ENCODE data around the gene ST6GAL1.
A peak's percentile ranks its signal among the peaks of the same experiment; 100 is the strongest.
"Not testable (repeated sequence)": the region's sequence is repeated elsewhere in the genome, so short reads cannot be mapped to it uniquely, and the experiment has no call there.

ST6GAL1 gene

DNA sequence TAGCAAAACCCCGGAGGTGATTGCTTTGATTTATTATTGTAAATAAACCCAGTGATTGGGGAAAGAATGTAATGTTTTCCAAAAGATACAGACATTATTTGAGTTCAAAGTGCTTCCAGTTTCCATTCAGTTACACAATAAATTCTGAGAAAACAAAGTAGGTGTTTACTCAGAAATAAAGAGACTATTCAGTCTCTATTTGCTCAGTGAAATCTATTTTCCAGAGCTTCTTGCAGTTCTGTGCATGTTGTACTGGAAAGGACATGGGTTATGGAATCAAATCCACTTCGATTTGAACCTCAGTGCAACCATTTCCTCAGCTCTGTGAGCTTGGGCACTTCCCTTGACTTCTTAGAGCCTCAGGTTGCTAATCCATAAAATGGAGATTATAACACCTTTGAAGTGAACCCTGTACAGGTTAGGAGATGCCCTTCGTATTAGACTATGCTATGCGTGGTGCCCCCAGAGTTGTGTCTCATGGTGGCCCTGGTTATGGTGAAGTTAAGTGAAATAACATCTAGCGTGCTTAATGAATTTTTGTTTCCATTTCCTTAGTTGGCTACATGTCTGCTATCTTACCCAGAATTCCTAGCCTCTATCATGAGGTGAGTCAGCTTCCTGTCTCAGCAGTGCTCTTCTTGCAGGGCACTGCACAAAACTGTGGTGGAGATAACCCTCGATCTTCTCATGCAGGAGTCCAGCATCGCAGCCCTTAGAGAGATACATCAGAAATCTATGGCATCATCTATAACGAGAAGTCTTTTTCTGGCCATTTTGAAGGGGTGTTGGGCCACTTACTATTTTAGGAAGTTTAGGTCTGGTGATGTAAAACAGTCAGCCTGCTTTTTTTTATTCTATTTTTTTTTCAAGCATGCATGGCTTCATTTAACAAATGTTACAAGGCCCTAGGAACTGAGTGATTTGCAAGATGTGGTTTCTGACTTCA, 111.3 kb downstream of the ST6GAL1 start:
- Mint-ChIP-seq H3K27ac (peak overlapping the region; percentile 86), H3K27me3 (no peaks in the 10 kb centered on the region), H3K4me1 (peaks cover 84% of the 10 kb centered on the region), H3K4me3 (peak overlapping the region; percentile 66), H3K9me3 (no peaks in the 10 kb centered on the region), H3K36me3 (peaks cover 80% of the 10 kb centered on the region)
- ATAC-seq, result peak; percentile 84

GRCh38 chr3:187042346-187042745, 112.0 kb downstream of the ST6GAL1 start:
- Mint-ChIP-seq H3K4me3 (peak overlapping the region; percentile 66), H3K4me1 (peaks cover 85% of the 10 kb centered on the region), H3K27ac (peak overlapping the region; percentile 86), H3K27me3 (no peaks in the 10 kb centered on the region), H3K9me3 (no peaks in the 10 kb centered on the region), H3K36me3 (peaks cover 86% of the 10 kb centered on the region)
- ATAC-seq, result no peak

DNA sequence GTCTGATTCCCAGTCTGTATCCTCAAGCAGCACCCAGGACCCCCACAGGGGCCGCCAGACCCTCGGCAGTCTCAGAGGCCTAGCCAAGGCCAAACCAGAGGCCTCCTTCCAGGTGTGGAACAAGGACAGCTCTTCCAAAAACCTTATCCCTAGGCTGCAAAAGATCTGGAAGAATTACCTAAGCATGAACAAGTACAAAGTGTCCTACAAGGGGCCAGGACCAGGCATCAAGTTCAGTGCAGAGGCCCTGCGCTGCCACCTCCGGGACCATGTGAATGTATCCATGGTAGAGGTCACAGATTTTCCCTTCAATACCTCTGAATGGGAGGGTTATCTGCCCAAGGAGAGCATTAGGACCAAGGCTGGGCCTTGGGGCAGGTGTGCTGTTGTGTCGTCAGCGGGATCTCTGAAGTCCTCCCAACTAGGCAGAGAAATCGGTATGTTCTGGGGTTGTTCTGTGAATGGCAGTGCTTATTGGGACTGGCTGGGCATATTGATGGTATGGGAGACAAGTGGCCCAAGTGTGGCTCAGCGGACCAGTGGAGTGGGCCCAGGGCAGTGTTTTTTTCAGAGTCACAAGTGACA, 112.6 kb downstream of the ST6GAL1 start:
- H3K36me3 Mint-ChIP-seq, result peaks cover 91% of the 10 kb centered on the region

DNA sequence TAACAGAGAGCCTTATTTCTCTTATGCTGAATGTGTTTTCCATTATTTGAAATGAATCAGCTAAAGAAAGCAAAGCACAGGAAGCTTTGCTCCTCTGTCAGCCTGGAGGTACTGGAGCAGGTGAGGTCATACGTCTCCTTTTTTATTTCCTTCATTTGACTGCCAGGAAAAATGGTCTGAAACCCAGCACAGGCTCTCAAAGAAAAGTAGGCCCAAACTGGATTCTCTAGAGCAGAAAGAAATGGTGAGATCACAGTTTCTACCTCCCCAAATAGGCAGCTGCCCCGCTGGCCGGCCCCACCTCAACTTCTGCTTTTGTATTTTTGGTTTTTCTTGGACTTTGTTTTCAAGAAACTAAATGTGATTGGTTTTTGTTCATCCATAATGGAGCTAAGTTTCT, 113.9 kb downstream of the ST6GAL1 start:
- peaks cover 88% of the 10 kb centered on the region for H3K4me1 Mint-ChIP-seq
- peaks cover 90% of the 10 kb centered on the region for H3K36me3 Mint-ChIP-seq
- H3K9me3 Mint-ChIP-seq, result no peaks in the 10 kb centered on the region
- no peaks in the 10 kb centered on the region for H3K27me3 Mint-ChIP-seq
- peak overlapping the region; percentile 86 for H3K27ac Mint-ChIP-seq
- H3K4me3 Mint-ChIP-seq, result peak overlapping the region; percentile 42
- peak; percentile 90 for ATAC-seq

More for the DNA sequence above, 112.6 kb downstream of the ST6GAL1 start:
- Mint-ChIP-seq H3K27me3 (no peaks in the 10 kb centered on the region), H3K4me1 (peaks cover 87% of the 10 kb centered on the region), H3K9me3 (no peaks in the 10 kb centered on the region), H3K4me3 (peak overlapping the region; percentile 52), H3K27ac (peak overlapping the region; percentile 86)
- no peak for ATAC-seq

DNA sequence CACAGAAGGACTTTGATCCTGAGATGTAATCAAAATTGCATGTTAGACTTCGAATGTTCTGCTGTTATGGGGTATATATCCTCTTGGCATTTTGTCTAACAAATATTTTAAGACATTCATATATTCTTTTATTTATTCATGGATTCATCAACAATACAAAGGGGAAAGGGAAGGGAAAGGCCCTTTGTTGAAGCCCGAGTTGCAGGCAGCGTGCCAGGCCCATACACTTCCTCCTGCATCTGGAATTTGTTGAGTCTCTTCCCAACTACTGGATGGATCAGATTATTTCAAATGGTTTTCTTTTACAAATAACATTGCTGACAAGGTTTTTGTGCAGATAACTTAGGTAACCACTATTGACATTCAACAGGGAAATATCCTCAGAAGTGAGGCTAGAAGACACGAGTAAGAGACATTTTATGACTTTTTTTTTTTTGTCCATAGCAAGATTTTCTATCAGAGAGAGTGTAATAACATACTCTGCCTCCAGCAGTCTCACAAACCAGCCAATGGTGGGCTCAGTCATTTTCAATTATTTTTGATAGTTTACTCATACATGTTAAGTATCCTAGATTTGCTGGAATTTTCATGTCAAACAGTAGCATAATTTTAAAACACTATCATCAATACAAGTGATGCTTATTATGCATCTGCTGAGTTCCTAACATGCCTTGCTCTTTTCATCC, 114.7 kb downstream of the ST6GAL1 start:
- Mint-ChIP-seq H3K4me3 (no peak overlapping the region), H3K4me1 (peaks cover 88% of the 10 kb centered on the region), H3K9me3 (no peaks in the 10 kb centered on the region), H3K36me3 (peaks cover 90% of the 10 kb centered on the region), H3K27me3 (no peaks in the 10 kb centered on the region), H3K27ac (peak overlapping the region; percentile 86)
- no peak for ATAC-seq

DNA sequence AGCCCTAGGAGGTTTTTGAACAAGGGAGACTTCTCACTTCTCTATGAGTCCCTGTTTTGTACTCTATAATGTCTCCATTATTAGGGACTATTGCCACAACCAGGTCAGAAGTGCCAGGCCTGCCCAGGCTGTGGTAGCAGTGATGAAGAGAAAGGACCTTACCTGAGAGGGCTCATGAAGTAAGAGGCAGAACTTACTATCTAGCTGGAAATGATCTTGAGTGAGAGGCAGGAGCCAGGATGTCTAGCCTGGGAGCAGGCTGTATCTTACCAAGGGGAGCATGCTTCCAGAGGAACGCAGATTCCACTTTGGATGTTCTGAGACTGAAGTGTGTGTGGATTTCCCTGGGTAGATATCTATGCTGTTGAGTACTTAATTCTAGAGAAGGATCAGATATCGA, 115.7 kb downstream of the ST6GAL1 start:
- peak overlapping the region; percentile 16 for H3K4me3 Mint-ChIP-seq
- no peaks in the 10 kb centered on the region for H3K9me3 Mint-ChIP-seq
- H3K4me1 Mint-ChIP-seq, result peaks cover 82% of the 10 kb centered on the region
- peak overlapping the region; percentile 86 for H3K27ac Mint-ChIP-seq
- no peak for ATAC-seq
- peaks cover 90% of the 10 kb centered on the region for H3K36me3 Mint-ChIP-seq
- no peaks in the 10 kb centered on the region for H3K27me3 Mint-ChIP-seq

- Mint-ChIP-seq H3K9me3 (peaks cover 13% of the 10 kb centered on the region), H3K4me3 (no peak overlapping the region), H3K27me3 (no peaks in the 10 kb centered on the region), H3K4me1 (peaks cover 66% of the 10 kb centered on the region), H3K36me3 (peaks cover 95% of the 10 kb centered on the region), H3K27ac (peak overlapping the region; percentile 57)
- ATAC-seq, result no peak
Measured at GRCh38 chr3:187049462-187050101, 119.3 kb downstream of the ST6GAL1 start.

DNA sequence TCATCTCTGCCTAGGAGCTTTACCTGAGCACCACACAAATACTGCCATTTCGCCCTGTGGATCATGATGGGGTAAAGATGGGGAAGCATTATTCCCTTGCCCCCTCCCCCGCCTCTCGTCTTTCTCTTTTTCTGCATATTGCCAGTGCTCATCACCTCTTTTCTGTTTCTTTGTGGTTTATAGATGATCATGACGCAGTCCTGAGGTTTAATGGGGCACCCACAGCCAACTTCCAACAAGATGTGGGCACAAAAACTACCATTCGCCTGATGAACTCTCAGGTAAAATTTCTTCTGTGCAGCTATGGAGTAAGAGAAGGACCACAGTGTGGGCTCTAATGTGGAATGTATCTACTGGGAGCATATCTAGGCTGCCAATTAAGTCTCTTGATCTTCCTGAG, 120.7 kb downstream of the ST6GAL1 start:
- H3K4me3 Mint-ChIP-seq, result no peak overlapping the region
- peaks cover 67% of the 10 kb centered on the region for H3K4me1 Mint-ChIP-seq
- H3K27me3 Mint-ChIP-seq, result no peaks in the 10 kb centered on the region
- peaks cover 20% of the 10 kb centered on the region for H3K9me3 Mint-ChIP-seq
- peaks cover 97% of the 10 kb centered on the region for H3K36me3 Mint-ChIP-seq
- no peak for ATAC-seq
- no peak overlapping the region for H3K27ac Mint-ChIP-seq

DNA sequence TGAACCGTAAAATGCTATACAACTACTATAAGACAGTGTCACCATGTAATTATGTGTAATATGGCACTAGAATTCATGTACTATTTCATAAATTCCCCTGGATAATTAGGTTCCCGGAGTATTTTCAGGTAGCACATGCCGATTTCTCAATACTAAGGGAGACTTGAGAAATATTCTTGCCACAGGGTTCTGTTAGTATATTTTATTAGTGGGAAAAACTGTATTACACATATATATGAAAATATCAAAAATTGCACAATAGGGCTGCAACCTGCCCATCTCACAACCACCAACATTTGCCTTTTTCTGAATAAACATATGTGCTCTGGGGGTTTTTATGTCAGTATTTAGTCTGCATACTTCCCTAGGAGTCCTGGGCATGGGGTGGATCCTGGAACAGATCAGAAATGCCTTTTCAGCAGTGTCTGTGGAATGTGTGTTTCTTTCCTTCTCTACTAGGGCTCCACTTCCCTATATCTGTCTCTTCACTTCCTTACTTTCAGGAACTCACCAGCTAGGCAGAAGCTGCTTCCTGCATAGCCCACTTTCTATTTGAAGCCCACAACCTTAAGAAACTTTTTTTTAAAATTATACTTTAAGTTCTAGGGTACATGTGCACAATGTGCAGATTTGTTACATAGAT, 121.5 kb downstream of the ST6GAL1 start:
- H3K27me3 Mint-ChIP-seq, result no peaks in the 10 kb centered on the region
- peaks cover 65% of the 10 kb centered on the region for H3K4me1 Mint-ChIP-seq
- H3K36me3 Mint-ChIP-seq, result peaks cover 98% of the 10 kb centered on the region
- H3K9me3 Mint-ChIP-seq, result peaks cover 20% of the 10 kb centered on the region
- H3K27ac Mint-ChIP-seq, result no peak overlapping the region
- ATAC-seq, result no peak
- no peak overlapping the region for H3K4me3 Mint-ChIP-seq

- H3K4me1 Mint-ChIP-seq, result peaks cover 70% of the 10 kb centered on the region
- peaks cover 98% of the 10 kb centered on the region for H3K36me3 Mint-ChIP-seq
- not testable (repeated sequence) for H3K27me3 Mint-ChIP-seq, H3K4me3 Mint-ChIP-seq, ATAC-seq, H3K27ac Mint-ChIP-seq
- H3K9me3 Mint-ChIP-seq, result peaks cover 25% of the 10 kb centered on the region
Measured at GRCh38 chr3:187052427-187052826, 122.1 kb downstream of the ST6GAL1 start.

GRCh38 chr3:187054433-187054832, 124.1 kb downstream of the ST6GAL1 start:
- not testable (repeated sequence) for H3K27me3 Mint-ChIP-seq

GRCh38 chr3:187057803-187058202, 127.5 kb downstream of the ST6GAL1 start:
- peaks cover 21% of the 10 kb centered on the region for H3K9me3 Mint-ChIP-seq
- peaks cover 96% of the 10 kb centered on the region for H3K36me3 Mint-ChIP-seq
- H3K27me3 Mint-ChIP-seq, H3K27ac Mint-ChIP-seq, ATAC-seq, H3K4me3 Mint-ChIP-seq: not testable (repeated sequence)
- H3K4me1 Mint-ChIP-seq, result peaks cover 79% of the 10 kb centered on the region

More at GRCh38 chr3:187054433-187054832, 124.1 kb downstream of the ST6GAL1 start:
- Mint-ChIP-seq H3K9me3 (peaks cover 25% of the 10 kb centered on the region), H3K36me3 (peaks cover 100% of the 10 kb centered on the region), H3K27ac (peak overlapping the region; percentile 55), H3K4me1 (peaks cover 64% of the 10 kb centered on the region)
- not testable (repeated sequence) for H3K4me3 Mint-ChIP-seq, ATAC-seq

DNA sequence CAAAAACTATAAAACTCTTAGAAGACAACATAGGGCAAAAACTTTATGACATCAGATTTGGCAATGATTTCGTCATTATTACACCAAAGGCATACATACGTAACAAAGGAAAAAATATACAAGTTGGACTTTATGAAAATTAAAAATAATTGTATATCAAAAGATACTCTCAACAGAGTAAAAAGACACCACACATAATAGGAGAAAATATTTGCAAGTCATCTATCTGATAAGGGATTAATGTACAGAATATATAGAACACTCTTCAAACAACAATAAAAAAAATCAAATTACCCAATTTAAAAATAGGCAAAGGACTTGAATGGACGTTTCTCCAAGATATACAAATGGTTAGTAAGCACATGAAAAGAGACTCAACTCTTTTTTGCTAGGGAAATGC, 131.4 kb downstream of the ST6GAL1 start:
- ATAC-seq, result no peak
- Mint-ChIP-seq H3K27ac (no peak overlapping the region), H3K27me3 (no peaks in the 10 kb centered on the region), H3K9me3 (peaks cover 5% of the 10 kb centered on the region), H3K36me3 (peaks cover 80% of the 10 kb centered on the region), H3K4me1 (peaks cover 87% of the 10 kb centered on the region), H3K4me3 (no peak overlapping the region)

DNA sequence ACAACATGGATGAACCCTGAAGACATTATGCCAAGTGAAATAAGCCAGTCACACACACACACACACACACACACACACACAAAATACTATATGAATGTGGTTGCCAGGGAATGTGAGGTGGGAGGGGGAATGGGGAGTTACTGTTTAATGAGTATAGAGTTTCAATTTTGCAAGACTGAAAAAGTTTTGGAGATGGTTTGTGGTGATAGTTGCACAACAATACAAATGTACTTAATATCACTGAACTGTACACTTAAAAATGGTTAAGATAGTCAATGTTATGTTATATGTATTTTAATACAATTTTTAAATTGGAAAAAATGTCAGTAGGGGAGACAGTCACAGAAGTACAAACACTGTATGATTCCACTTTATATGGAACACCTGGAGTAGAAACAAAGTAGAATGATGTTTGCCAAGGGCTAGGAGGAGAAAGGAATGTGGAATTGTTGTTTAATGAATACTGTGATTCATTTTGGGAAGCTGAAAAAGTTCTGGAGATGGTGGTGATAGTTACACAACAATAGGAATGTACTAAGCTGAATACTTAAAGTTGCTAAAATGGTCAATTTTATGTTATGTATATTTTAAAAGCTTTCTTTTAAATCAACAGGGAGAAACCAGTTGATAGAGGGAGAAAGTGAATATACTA, 132.3 kb downstream of the ST6GAL1 start:
- no peaks in the 10 kb centered on the region for H3K9me3 Mint-ChIP-seq
- H3K27me3 Mint-ChIP-seq, result no peaks in the 10 kb centered on the region
- peak overlapping the region; percentile 16 for H3K4me3 Mint-ChIP-seq
- ATAC-seq, result no peak
- H3K4me1 Mint-ChIP-seq, result peaks cover 88% of the 10 kb centered on the region
- H3K27ac Mint-ChIP-seq, result peak overlapping the region; percentile 93
- peaks cover 79% of the 10 kb centered on the region for H3K36me3 Mint-ChIP-seq
